NCI-H187 (cell line): ENCODE measurements around the gene NF1.

Experiments
- DNase-seq, 2 experiments: peaks; one replicate each; lab custom pipeline; 2025; lab: John Stamatoyannopoulos, UW

Gene NF1

DNA sequence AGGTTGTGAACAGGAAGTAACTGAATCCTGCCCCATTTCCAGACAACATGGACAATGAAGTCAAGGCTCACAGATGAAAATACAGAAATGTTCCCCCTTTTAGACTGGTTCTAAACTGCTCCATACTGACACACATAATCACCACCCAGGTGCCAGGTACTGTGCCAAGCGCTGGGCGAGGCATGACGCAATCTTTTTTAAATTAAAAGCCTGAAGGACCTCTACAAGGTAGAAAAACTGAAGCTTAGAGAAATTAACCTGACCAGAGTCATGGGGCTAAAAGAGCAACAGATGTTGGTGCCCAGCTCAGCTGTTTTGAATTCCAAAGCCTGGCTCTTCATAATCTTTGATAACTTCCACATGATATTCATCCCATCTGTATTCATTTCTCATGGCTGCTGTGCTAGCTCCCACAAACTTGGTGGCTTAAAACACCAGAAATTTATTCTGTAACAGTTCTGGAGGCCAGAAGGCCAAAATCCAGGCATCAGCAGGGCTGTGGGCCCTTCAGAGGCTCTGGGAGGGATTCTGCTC lies 291.8 kb downstream of the NF1 start:
- no peak for DNase-seq

DNA sequence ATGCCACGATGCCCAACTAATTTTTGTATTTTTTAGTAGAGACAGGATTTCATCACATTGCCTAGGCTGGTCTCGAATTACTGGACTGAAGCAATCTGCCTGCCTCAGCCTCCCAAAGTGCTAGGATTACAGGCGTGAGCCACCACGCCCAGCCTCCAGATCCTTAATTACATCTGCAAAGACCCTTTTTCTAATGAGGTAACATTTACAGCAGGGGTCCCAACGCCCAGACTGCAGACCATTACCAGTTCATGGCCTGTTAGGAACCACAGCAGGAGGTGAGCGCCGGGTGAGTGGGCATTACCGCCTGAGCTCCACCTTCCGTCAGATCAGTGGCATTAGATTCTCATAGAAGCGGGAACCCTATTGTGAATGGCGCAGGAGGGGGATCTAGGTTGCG lies 292.7 kb downstream of the NF1 start:
- no peak for DNase-seq

DNA sequence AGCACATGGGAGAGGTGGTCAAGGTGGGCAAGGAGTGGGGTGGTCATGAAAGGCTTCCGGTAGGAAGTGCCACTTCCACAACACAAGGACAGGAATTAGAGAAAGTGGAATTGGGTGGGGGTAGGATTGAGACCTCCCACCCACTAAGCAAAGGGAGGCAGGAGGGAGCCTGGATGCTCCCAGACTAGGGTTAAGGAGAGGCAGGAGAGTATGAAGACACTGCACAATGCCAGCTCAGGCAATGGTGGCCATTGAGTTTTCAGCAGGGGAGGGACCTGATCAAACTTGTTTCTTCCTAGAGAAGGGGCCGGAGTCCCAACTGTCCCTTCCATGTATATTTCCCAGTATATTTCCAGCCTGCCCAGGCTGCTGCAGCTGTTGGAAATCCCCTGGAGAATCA lies 293.6 kb downstream of the NF1 start:
- DNase-seq: no peak

DNA sequence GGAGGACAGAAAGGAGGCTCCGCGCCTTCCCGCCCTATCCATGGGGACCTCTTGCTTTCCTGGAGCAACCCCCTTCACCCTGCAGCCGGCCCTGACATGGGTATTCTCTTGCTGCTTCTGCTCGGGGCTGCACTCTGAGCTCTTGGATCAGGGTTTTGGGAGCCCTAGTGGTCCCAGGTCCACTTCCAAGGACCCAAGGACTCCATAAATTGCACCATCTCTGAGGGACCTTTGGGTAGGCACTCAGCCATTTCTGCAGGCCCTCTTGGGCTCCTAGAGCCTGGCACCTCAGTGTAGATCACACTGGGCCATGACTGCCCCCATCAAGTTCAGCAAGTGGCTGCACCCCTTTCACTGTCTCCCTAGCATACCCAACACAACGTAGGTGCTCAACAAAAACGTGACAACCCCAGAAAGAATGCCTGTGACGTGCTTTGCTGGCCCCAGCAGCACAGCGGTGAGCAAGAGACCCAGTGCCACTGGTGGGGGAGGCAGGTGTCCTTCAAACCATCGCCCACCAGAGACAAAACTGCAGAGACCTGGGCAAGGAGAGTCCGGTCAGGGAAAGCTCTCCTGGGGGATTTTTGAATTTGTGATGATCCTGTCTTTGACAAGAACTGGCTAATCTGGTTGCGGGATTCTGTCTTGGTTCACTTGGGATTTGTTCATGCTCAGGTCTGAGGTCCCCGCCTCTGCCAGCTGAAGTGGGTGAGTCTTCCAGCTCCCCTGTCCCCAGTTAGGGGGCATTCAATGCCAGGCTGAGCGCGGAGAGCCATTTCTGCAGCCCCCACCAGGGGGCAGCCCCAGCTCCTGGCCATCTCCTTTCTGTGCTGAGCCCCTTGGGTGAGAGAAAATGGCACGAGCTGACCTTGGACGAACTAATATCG lies 294.2 kb downstream of the NF1 start:
- peak in 1 of 2 experiments; percentile 1 for DNase-seq

DNA sequence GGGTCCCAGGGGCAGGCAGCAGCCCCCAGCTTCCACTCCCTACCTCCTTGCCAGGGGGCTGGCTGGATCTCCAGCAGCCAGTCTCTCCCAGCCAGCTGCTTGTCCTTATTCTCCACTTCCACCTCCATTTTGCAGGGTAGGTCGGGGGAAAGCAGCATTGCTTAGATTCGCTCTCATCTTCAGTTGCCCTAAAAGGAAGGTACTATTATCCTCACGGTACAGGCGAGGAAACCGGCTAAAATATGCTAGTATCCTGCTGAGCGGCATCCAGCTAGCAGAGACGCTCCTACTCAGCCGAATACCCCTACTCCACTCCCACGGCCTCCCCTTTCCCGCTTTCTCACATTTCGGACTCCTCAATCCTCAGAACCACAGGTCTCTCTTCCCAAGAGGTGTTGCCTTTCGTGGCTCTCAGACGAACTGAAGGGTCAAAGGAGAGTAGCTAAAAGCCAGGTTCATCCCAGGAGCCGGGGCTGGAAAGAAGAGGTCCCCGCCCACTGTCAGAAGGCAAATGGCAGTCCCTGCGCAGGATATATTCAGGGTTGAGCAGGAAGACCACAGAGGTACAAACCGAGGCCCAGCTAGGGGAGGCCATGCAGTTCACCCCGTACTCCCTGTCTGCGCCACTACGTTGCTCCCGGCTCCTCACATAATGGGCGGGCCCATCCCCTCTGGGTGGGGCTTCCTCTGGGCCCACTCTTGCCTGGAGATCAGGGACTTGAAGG lies 295.0 kb downstream of the NF1 start:
- DNase-seq: no peak

DNA sequence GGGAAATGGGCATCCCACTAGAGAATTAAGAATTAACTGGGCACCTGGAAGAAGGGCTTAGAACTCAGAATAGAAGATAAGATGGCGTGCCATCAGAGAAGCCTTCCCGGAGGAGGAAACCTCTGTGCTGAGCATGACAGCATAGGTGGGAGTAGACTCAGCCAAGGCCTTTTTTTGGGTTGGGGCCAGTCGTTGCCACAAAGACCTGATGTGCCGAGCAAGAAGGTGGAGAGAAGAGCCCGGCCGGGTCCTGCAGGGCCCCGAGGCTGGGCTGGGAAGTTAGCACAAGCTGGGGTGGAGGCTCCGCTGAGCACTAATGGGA lies 295.6 kb downstream of the NF1 start:
- DNase-seq: no peak

DNA sequence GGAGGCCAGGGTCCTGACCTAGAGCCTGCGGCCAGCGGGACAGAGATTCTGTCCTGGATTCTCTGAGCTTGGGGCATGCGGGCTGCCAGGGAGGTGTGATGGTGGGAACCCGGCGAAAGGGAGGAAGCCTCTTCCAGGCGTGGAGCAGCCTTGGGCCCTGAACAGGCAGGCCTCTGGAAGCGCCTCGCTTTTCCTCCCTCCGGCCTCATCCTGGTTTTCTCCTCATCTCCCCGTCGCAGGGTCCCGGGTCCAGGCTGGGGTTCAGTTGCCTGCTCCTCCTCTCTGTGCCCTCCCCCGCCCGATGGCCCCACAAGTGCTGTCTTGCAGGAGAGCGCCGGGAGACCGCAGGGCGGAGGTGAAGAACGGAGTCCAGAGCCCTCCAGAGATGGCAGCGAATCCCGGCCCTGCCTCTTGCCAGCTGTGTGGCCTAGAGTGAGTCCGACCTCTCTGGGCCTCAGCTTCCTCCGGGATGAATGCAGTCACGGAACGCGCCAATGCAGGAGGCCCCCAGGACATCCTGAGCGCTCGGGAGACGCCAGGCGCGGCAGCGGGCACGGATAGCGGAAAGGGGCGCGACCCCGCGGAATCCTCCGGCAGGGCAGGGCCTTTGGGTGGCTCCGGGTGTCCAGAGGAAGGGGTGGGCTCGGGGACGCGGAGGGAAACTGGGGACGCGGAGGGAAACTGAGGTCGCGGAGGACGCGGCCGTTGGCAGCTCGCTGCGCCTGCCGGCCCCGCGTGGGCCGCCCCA lies 296.1 kb downstream of the NF1 start:
- DNase-seq: no peak

DNA sequence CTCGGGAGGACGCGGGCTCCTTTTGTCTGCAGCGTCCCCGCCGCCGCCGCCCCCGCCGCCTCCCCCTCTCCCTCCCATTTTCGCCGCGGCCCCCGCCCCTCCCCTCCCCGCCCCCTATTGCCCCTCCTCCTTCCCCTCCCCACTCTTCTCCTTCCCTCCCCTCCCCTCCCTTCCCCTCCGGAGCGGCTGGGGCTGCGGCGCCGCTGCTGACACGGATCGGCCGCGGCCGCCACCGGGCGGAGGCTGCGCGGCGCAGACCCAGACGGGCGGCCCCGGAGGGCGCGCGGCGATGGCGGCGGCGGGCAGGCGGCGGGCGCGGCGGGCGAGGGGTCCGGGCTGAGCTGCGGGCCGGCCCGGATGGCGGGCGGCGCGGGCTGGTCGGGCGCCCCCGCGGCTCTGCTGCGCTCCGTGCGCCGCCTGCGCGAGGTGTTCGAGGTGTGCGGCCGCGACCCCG lies 296.7 kb downstream of the NF1 start, which contains the start of gene RAB11FIP4:
RAB11FIP4 (plus strand) TSS at position 180 of the 454 bp plus-strand sequence; CDS start at position 358, 178 bp downstream.
- no peak for DNase-seq

DNA sequence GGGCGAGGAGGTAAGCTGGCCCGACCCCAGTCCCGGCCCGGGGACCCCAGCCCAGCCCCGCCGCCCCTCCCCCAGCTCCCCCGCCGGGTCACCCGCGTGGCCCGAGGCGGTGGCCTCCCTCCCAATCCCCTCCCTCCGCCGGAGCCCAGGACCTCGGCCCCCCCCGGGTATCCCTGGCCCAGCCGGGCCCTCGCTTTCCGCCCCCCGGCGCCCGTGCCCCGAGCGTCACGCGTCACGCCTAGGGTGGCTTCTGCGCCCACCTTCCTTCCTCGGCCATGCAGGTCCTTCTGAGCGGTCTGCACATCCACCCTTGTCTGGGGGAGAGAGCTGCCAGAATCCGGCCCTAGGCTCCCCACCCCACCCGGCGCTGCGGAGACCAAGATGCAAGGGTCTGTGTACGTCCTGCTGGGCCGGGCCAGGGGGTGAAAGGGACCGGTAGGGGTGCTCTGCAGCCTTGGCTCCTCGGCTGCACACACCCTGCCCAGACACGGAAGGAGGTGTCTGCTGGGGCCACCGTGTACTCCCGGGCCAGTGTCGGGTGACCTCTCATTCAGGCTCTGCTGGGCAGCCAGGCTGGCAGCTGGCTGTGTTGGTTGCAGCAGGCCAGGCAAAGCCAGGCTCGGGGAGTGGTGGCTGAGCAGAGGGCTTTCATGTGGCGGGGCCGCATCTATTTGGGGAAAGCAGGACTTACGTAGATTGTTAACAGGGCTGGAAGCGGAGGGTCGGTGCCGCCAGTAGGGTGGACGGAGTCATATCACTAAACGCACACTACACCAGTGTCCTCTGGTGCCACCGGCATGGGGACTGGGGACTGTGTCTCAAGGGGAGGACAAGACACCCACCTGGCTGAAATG lies 297.5 kb downstream of the NF1 start:
- no peak for DNase-seq

DNA sequence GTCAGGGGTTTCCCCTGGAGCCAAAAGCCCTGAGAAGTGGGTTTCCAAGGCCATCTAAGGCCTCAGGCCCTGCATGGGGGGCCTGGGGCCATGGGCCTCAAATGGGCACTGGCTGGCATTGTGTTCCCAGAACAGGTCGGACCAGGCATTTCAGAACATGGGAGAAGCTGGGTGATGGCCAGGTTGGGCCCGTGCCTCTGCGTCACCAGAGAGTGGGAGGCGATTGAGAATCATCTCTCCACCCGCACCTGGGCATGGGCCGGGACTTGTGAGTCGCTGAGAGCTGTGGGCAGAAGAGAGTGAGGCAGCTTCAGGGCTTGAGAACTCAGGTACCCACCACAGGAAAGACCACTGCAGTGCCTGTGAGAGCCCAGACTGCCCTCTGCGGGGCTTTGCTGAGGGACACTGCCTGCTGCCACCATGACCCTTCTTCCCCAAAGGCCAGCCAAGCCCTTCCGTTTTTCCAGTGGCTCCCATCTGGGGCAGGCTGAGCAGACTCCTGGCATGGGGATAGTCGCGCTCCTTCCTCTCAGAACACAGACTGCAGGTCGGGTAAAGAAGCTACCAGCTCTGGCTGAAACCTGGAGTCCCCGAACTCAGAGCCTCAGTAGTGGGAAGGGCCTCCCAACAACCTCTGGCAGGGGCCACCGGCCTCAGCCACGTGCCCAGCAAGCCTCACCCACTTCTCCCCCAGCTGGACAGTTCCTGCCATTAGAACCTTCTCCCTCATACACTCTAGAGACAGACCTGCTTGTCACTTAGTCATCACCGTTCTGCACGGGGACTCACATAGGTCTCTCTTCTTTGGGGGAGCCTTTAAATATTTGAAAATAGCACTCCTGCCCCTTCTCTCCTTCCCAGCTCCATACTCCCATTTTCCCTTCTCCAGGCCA lies 298.3 kb downstream of the NF1 start:
- no peak for DNase-seq

DNA sequence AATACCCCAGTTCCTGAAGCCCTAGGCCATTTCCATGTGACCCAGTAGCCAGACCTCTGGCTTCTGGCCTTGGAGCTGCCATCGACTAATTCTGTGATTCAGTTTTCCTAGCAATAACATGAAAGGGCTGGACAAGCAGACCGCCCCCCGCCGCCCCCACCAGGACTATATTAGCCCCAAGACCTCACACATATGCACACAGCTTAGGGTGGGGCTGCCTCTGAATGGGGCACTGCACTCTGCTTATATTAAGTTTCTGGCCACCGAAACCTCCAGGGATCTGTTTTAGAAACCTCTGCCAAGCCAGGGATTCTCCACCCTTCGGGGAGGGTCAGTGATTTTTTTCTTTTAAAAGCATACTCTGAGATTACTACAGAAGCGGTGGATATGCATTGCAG lies 299.0 kb downstream of the NF1 start:
- DNase-seq: no peak

DNA sequence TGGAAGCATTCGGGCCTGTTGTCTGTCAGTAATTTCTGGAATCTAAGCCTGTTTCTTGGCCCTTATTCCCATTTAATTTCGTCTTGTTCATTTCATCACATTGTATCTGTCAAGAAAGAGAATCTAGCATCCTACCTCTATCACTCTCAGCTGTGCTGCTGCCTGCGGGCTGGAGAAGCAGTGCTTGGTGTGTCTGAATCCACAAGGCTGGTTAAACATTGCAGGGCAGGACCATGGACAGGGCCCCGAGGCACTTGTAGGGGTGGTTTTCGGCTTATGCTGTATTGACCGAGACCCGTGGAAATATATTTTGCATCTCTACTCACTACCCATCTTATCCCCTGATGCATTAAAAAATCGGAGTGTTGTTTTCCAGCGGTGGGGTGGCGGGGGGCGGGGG lies 299.8 kb downstream of the NF1 start:
- no peak for DNase-seq

DNA sequence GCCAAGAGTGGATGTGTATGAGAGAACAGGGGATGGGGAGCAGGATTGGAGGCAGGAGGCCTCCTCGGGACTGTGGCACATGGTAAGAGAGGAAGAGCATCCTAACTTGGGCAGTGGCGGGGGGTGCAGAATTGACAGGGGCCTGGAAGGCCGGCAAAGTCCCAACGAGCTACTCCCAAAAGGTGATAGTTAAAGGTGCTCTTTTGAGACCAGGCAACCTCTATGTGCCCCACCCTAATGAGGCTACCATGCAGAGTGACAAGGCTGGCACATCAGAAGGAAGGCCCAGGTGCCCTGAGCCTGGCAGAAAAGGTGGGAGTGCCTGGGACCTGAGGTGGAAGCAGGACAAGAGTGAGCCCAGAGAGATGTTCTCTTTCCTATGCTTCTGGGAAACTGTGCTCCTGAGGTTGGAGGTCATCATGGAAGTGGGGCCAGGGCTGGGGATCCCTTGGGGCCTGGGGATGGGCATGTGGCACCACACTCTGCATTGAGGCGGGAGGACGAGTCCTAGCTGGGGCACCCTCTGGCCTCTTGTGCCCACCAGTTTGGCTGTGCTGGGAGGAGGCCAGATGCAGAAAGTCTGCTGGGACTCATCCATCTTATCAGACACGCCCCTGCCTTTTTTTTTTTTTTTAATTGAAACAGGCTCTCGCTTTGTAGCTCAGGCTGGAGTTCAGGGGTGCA lies 302.6 kb downstream of the NF1 start:
- no peak for DNase-seq

DNA sequence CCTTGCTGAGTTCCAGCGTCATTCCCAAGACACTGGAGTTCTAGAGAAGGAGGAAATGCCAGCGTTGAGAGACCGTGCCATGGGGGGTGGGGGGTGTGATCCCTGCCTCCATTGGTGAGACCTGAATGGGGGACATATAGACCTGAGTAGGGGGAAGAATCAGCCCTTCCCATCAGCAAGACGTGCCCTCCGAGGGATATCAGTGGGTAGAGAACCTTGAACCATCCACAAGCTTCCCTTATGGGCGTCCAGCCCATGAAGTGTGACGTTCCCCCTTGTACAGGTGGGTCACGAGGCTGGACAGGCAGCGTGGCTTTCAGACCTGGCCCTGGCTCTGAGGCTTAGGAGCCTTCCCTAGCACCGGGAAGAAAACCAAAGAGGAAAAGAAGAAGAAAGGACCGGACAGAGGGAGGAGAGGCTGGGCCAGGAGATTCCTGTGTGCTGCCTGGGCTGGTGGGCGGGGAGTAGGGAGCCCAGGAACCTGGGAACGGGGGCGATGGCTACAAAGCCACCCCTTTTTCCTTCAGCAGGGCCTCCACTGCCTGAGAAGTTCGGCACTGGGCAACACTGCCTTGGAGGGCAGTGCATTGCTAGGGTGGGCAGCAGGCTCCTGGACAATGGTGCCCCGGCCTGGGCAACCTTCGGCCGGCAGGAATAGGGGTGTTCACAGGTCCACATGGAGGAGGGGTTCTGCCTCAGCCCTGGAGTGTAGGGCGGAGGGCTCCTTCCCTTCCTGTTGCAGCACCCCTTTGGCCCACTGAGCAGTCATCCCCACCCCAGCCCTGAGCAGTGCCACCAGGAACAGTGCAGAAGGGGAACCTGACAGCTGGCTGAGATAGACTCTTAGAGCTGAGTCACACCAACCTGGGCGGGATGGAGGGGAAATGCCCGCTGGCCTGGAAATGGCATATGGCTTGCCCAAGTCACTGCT lies 303.9 kb downstream of the NF1 start:
- DNase-seq: no peak

DNA sequence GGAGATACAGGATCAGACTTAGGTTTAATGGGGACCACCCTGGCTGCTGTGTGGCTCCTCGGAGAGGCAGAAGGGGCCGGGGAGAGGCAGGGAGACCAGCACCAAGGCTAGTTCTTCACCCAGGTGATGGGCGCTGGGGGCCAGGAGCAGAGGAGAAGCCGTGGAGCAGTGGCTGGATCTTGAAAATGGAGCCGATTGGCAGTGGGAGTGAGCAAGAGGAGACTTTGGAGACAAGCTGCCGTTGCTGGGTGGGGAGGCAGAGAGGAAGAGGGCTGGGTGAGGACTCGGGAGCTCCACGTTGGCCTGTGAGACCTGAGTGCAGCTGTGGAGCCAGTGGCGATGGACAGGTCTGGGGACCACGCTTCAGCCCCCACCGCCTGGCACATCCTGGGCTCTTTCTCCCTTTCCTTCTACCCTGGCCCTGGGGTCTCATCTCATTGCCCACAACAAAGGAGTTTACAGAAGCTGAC lies 305.7 kb downstream of the NF1 start:
- DNase-seq: no peak

DNA sequence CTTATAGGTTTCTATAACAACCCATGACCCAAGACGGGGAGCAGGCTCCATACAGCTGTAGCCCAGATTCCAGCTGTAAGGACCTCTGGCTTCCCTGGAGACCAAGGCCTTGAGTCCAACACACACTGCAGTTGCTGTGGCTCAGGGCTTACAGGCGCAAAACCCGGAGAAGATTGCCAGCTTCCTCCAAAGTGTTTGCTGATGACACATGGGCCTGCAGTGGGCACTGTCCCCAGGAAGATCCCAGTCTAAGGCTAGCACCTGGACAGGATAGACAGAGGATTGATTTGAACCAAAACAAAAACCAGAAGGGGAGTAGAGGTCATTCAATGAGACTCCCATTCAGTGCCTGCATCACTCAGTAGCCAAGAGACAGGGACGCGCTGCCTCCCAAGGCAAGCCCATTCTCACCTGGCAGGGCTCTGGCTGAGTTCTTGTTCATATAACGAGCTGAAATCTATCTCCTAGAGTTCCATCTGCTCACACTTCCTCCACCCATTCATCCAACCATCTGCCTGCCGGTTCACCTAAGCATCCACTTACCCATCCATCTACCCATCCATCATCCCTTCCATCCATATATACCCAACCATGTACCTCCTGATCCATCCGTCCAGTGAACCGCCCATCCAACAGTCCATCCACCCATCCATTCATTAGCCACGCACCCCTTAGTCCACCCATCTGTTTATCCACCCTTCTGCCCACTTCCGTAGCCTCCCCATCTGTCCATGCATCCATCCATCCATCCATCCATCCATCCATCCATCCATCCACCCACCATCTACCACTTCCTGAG lies 306.9 kb downstream of the NF1 start:
- no peak for DNase-seq
